Keratinocyte (primary cell): ENCODE results near the gene MAP3K20. TPM values are rescaled to one million over a fixed set of nuclear protein-coding genes. Genes with fewer than 3 reads are reported as not detected.

Experiments used
- DNase-seq: peaks from one replicate; pipeline ENCODE4 v3.0.0-alpha.2; 2011; ENCODE audit warnings: low read depth, missing footprints, low spot score
- FAIRE-seq: peaks from 2 replicates; lab custom pipeline; 2011; peaks lifted over from hg19 to GRCh38; lab: Jason Lieb, UNC
- H2AFZ ChIP-seq: 2 replicates; pipeline ENCODE4 v1.6.0; 2012; ENCODE audit warnings: low read length, control low read depth, inconsistent platforms; ENCODE audit not compliant: control insufficient read depth
- H3K27ac ChIP-seq: 2 replicates; pipeline ENCODE4 v1.5.1; 2011; ENCODE audit warnings: low read length; ENCODE audit not compliant: control insufficient read depth, insufficient read depth
- H3K27me3 ChIP-seq: 3 replicates; pipeline ENCODE4 v1.6.0; 2011; ENCODE audit warnings: low read length; ENCODE audit not compliant: control insufficient read depth, insufficient read depth; ENCODE audit errors: extremely low read depth
- H3K36me3 ChIP-seq, 2 experiments: 2 replicates in 1 of 2; 3 replicates in 1 of 2; pipeline ENCODE4 v1.5.1; 2011; ENCODE audit warnings: low read length in 2 of 2, mild to moderate bottlenecking in 1 of 2; ENCODE audit not compliant: control insufficient read depth in 2 of 2, insufficient read depth in 2 of 2; ENCODE audit errors: extremely low read depth in 1 of 2
- H3K4me1 ChIP-seq: 3 replicates; pipeline ENCODE4 v1.5.1; 2011; ENCODE audit warnings: low read length; ENCODE audit not compliant: control insufficient read depth, insufficient read depth; ENCODE audit errors: extremely low read depth
- H3K4me2 ChIP-seq: 3 replicates; pipeline ENCODE4 v1.6.0; 2011; ENCODE audit warnings: low read depth, low read length; ENCODE audit not compliant: control insufficient read depth, insufficient read depth; ENCODE audit errors: extremely low read depth
- H3K4me3 ChIP-seq, 3 experiments: fragments of 200-600 bp in 1 of 3; sonication (generic) in 1 of 3; 2 replicates in 2 of 3; 3 replicates in 1 of 3; pipeline ENCODE4 v1.5.1; 2011 to 2016; ENCODE audit warnings: low read length in 3 of 3, mild to moderate bottlenecking in 3 of 3, control low read depth in 2 of 3, inconsistent platforms in 1 of 3, low read depth in 1 of 3, mixed read lengths in 1 of 3, mixed run types in 1 of 3, moderate library complexity in 1 of 3; ENCODE audit not compliant: control insufficient read depth in 2 of 3, insufficient read depth in 2 of 3; ENCODE audit errors: extremely low read depth in 1 of 3
- H3K79me2 ChIP-seq: 2 replicates; pipeline ENCODE4 v1.6.0; 2012; ENCODE audit warnings: low read length; ENCODE audit not compliant: control insufficient read depth, insufficient read depth
- H3K9ac ChIP-seq: 3 replicates; pipeline ENCODE4 v1.6.0; 2011; ENCODE audit warnings: low read length; ENCODE audit not compliant: control insufficient read depth, insufficient read depth; ENCODE audit errors: extremely low read depth
- H3K9me1 ChIP-seq: 3 replicates; pipeline ENCODE4 v1.6.0; 2011; ENCODE audit warnings: low read length; ENCODE audit not compliant: control insufficient read depth, insufficient read depth; ENCODE audit errors: extremely low read depth
- H3K9me3 ChIP-seq: 2 replicates; pipeline ENCODE4 v1.5.1; 2012; ENCODE audit warnings: low read depth, low read length; ENCODE audit not compliant: control insufficient read depth
- H4K20me1 ChIP-seq: 3 replicates; pipeline ENCODE4 v1.6.0; 2011; ENCODE audit warnings: low read length; ENCODE audit not compliant: control insufficient read depth, insufficient read depth; ENCODE audit errors: extremely low read depth
- CTCF ChIP-seq, 3 experiments: IDR thresholded peaks in 1 of 3; conservative IDR thresholded peaks in 1 of 3; optimal IDR thresholded peaks in 1 of 3; 2 replicates in 2 of 3; 3 replicates in 1 of 3; pipeline versions ENCODE3 to v1.5.1; 2011; ENCODE audit warnings: low read length in 3 of 3, mild to moderate bottlenecking in 3 of 3, moderate library complexity in 2 of 3, control low read depth in 1 of 3, inconsistent platforms in 1 of 3; ENCODE audit not compliant: insufficient read depth in 2 of 3; ENCODE audit errors: extremely low read depth in 1 of 3
- EZH2 ChIP-seq: IDR thresholded peaks from one replicate; pipeline ENCODE4 v1.6.1; 2012; ENCODE audit warnings: inconsistent platforms, mild to moderate bottlenecking, low read length, moderate library complexity
- dilution Hi-C: fragments of 300-500 bp; cut with MboI; formaldehyde crosslinking; loops from one replicate; pipeline ENCODE4 v1.7.0; 2020; ENCODE audit warnings: low sequenced_read_pairs; ENCODE audit not compliant: extremely low pct_ligation_motif_present
- polyA plus RNA-seq, 5 experiments: library from polyadenylated mRNA; depleted of rRNA in 3 of 5; stranded (reverse) in 3 of 5; stranded (forward) in 1 of 5; unstranded in 1 of 5; fragments of >200 nt; gene quantifications; 1 replicate in 1 of 5; 2 replicates in 3 of 5; 3 replicates in 1 of 5; pipeline versions ENCODE4 v1.2.1 to v1.2.3, GENCODE V29; 2011 to 2012; ENCODE audit warnings: missing spikeins in 2 of 5, low read depth in 1 of 5, low replicate concordance in 1 of 5

The MAP3K20 gene
- polyA plus RNA-seq, 1 donor (not counting 4 experiments of a cell fraction or from before 2014, with no cell fraction given): 31.7 TPM

- FAIRE-seq (no peak), DNase-seq (no peak)
- Histone ChIP-seq H3K4me1 (peaks cover 14% of the 10 kb centered on the region), H3K79me2 (peaks cover 40% of the 10 kb centered on the region), H4K20me1 (no peaks in the 10 kb centered on the region), H3K36me3 (peaks cover 0 to 3% of the 10 kb centered on the region in 2 experiments), H3K9ac (no peak overlapping the region), H3K9me3 (no peaks in the 10 kb centered on the region), H3K27ac (peak overlapping the region; percentile 5), H2AFZ (no peak overlapping the region), H3K9me1 (no peaks in the 10 kb centered on the region), H3K4me2 (no peak overlapping the region), H3K4me3 (no peak overlapping the region), H3K27me3 (no peaks in the 10 kb centered on the region)
- no peak for TF ChIP-seq CTCF (optimal IDR thresholded peaks at IDR 0.05 in 1 of 3, IDR thresholded peaks at IDR 0.05 in 1 of 3, conservative IDR thresholded peaks at IDR 0.05 in 1 of 3; ENCODE audit: extremely low read depth in 1 of 3, insufficient read depth in 2 of 3, low read length in 3 of 3)
- no peak for TF ChIP-seq EZH2
- dilution Hi-C loops: no loop called here
These were observed 43.6 kb downstream of the MAP3K20 start for GRCh38 chr2:173119069-173119807.

GRCh38 chr2:173119944-173120343, 44.3 kb downstream of the MAP3K20 start:
- peaks cover 33% of the 10 kb centered on the region for H3K79me2 ChIP-seq

More at GRCh38 chr2:173119944-173120343, 44.3 kb downstream of the MAP3K20 start:
- Histone ChIP-seq H3K4me1 (peaks cover 21% of the 10 kb centered on the region), H4K20me1 (no peaks in the 10 kb centered on the region), H2AFZ (no peak overlapping the region), H3K9me3 (no peaks in the 10 kb centered on the region), H3K4me3 (no peak overlapping the region), H3K27ac (peak overlapping the region; percentile 5), H3K27me3 (no peaks in the 10 kb centered on the region), H3K36me3 (peaks cover 0 to 3% of the 10 kb centered on the region in 2 experiments), H3K4me2 (no peak overlapping the region), H3K9me1 (no peaks in the 10 kb centered on the region), H3K9ac (no peak overlapping the region)
- TF ChIP-seq EZH2: no peak
- DNase-seq: no peak
- dilution Hi-C loops: no loop called here
- FAIRE-seq: no peak
